Medulla oblongata (tissue), 1 donor: Measurements from ENCODE around the gene SMIM11.
"Not testable (repeated sequence)": the region's sequence is repeated elsewhere in the genome, so short reads cannot be mapped to it uniquely, and the experiment has no call there.

Source experiments
- DNase-seq: peaks from one replicate; pipeline ENCODE4 v3.0.0-alpha.2; 2015; ENCODE audit errors: extremely low spot score

The SMIM11 gene

GRCh38 chr21:34355570-34355969 is 19.7 kb upstream of the SMIM11 start:
- DNase-seq: no peak

- no peak for DNase-seq
These were observed 17.4 kb upstream of the SMIM11 start for GRCh38 chr21:34357889-34358288.

- DNase-seq: no peak
These were observed 16.4 kb upstream of the SMIM11 start for GRCh38 chr21:34358866-34359265.

- no peak for DNase-seq
These were observed 14.6 kb upstream of the SMIM11 start for GRCh38 chr21:34360488-34361241.

- no peak for DNase-seq
These were observed 13.2 kb upstream of the SMIM11 start for GRCh38 chr21:34362136-34362444.

GRCh38 chr21:34362670-34363069 is 12.6 kb upstream of the SMIM11 start:
- no peak for DNase-seq

GRCh38 chr21:34363733-34364132 is 11.6 kb upstream of the SMIM11 start, which contains the start of gene KCNE2:
Gene KCNE2 (plus strand): TSS chr21:34364006. CDS start chr21:34370479, 6,473 bp downstream.
- DNase-seq: no peak

- DNase-seq: no peak
These were observed 10.4 kb upstream of the SMIM11 start for GRCh38 chr21:34364921-34365320.

GRCh38 chr21:34365809-34366208 is 9.5 kb upstream of the SMIM11 start:
- no peak for DNase-seq

GRCh38 chr21:34367320-34367935 is 7.9 kb upstream of the SMIM11 start:
- peak; percentile 76 for DNase-seq

- no peak for DNase-seq
These were observed 5.6 kb upstream of the SMIM11 start for GRCh38 chr21:34369741-34370140.

- DNase-seq: no peak
These were observed 3.0 kb upstream of the SMIM11 start for GRCh38 chr21:34372321-34372720.

- DNase-seq: not testable (repeated sequence)
These were observed 845 bp upstream of the SMIM11 start for GRCh38 chr21:34374462-34374861.

GRCh38 chr21:34375619-34375972 is 289 bp downstream of the SMIM11 start:
- DNase-seq: not testable (repeated sequence)

GRCh38 chr21:34383138-34383537 is 7.8 kb downstream of the SMIM11 start:
- DNase-seq: not testable (repeated sequence)

- DNase-seq: not testable (repeated sequence)
These were observed 8.6 kb downstream of the SMIM11 start for GRCh38 chr21:34383724-34384415.

GRCh38 chr21:34400522-34400921 is 25.2 kb downstream of the SMIM11 start:
- DNase-seq: not testable (repeated sequence)

GRCh38 chr21:34404742-34405141 is 29.4 kb downstream of the SMIM11 start:
- DNase-seq: not testable (repeated sequence)

GRCh38 chr21:34405686-34406085 is 30.4 kb downstream of the SMIM11 start:
- not testable (repeated sequence) for DNase-seq

GRCh38 chr21:34406102-34406501 is 30.8 kb downstream of the SMIM11 start:
- DNase-seq: not testable (repeated sequence)

GRCh38 chr21:34406676-34407075 is 31.4 kb downstream of the SMIM11 start:
- DNase-seq: not testable (repeated sequence)

GRCh38 chr21:34407294-34407693 is 32.0 kb downstream of the SMIM11 start:
- not testable (repeated sequence) for DNase-seq
